HepG2 (cell line): ENCODE results near the gene DRAP1. TPM values are rescaled to one million over a fixed set of nuclear protein-coding genes. Genes with fewer than 3 reads are reported as not detected.

Experiments
- NCOA1 ChIP-seq: sonication (generic); formaldehyde crosslinking; IDR thresholded peaks from 2 replicates; pipeline ENCODE4 v1.9.0; 2021; ENCODE audit warnings: missing genetic modification reagents
- NR3C1 ChIP-seq: sonication (generic); formaldehyde crosslinking; IDR thresholded peaks from 2 replicates; pipeline ENCODE4 v1.4.0; 2020; ENCODE audit warnings: missing genetic modification reagents
- SSRP1 ChIP-seq: IDR thresholded peaks from 2 replicates; pipeline ENCODE4 v1.6.1; 2016; ENCODE audit warnings: control low read depth
- ZGPAT ChIP-seq: IDR thresholded peaks from 2 replicates; pipeline ENCODE4 v1.6.1; 2016; ENCODE audit warnings: mild to moderate bottlenecking
- ZNF160 ChIP-seq: sonication (generic); formaldehyde crosslinking; IDR thresholded peaks from 2 replicates; pipeline ENCODE4 v1.8.0; 2022; ENCODE audit warnings: mild to moderate bottlenecking, inconsistent platforms, missing genetic modification reagents
- ZNF234 ChIP-seq: sonication (generic); formaldehyde crosslinking; conservative IDR thresholded peaks from 2 replicates; pipeline ENCODE4 v1.5.1; 2020; ENCODE audit warnings: mild to moderate bottlenecking, missing genetic modification reagents
- ZNF337 ChIP-seq: sonication (generic); formaldehyde crosslinking; IDR thresholded peaks from 2 replicates; pipeline ENCODE4 v1.5.1; 2020; ENCODE audit warnings: missing genetic modification reagents, low read depth, mild to moderate bottlenecking, borderline replicate concordance
- ZNF34 ChIP-seq: sonication (generic); formaldehyde crosslinking; IDR thresholded peaks from 2 replicates; pipeline ENCODE4 v1.4.0; 2020; ENCODE audit warnings: mild to moderate bottlenecking, missing genetic modification reagents, borderline replicate concordance
- ZNF441 ChIP-seq: sonication (generic); formaldehyde crosslinking; IDR thresholded peaks from 2 replicates; pipeline ENCODE4 v1.7.0; 2021; ENCODE audit warnings: missing genetic modification reagents, borderline replicate concordance
- ZNF496 ChIP-seq: sonication (generic); formaldehyde crosslinking; IDR thresholded peaks from 2 replicates; pipeline ENCODE4 v1.8.1; 2023; ENCODE audit warnings: mild to moderate bottlenecking, moderate library complexity, missing genetic modification reagents; ENCODE audit not compliant: insufficient replicate concordance
- ZNF766 ChIP-seq: sonication (generic); formaldehyde crosslinking; IDR thresholded peaks from 2 replicates; pipeline ENCODE4 v1.5.0; 2020; ENCODE audit warnings: missing genetic modification reagents, borderline replicate concordance
- ZNF782 ChIP-seq: sonication (generic); formaldehyde crosslinking; IDR thresholded peaks from 2 replicates; pipeline ENCODE4 v1.4.0; 2020; ENCODE audit warnings: missing genetic modification reagents, mild to moderate bottlenecking, borderline replicate concordance
- ZNF891 ChIP-seq: sonication (generic); formaldehyde crosslinking; IDR thresholded peaks from 2 replicates; pipeline ENCODE4 v1.5.0; 2020; ENCODE audit warnings: mild to moderate bottlenecking, missing genetic modification reagents
- ZSCAN21 ChIP-seq: sonication (generic); formaldehyde crosslinking; IDR thresholded peaks from 2 replicates; pipeline ENCODE4 v1.8.0; 2022; ENCODE audit warnings: mild to moderate bottlenecking, missing genetic modification reagents, moderate library complexity, borderline replicate concordance
- polyA plus RNA-seq, 8 experiments: library from polyadenylated mRNA; depleted of rRNA in 3 of 8; stranded (reverse) in 7 of 8; unstranded in 1 of 8; fragments of >200 nt; fragmentation: Illumina TruSeq in 4 of 8; extraction: Trizol in 4 of 8; gene quantifications; 2 replicates each; pipeline versions ENCODE4 v1.2.1 to v1.2.3, GENCODE V29; 2011 to 2016; ENCODE audit warnings: low read depth in 4 of 8, missing spikeins in 1 of 8, mixed read lengths in 1 of 8; ENCODE audit not compliant: insufficient read depth in 1 of 8
- total RNA-seq, 5 experiments: library from RNA; depleted of rRNA; stranded (reverse); fragments of >200 nt; fragmentation: Illumina TruSeq; extraction: Trizol; gene quantifications; 2 replicates each; pipeline ENCODE4 v1.2.3, GENCODE V29; 2016; ENCODE audit warnings: low read depth in 1 of 5
- TF ChIP-seq, protein P1 (sequence below): sonication (generic); formaldehyde crosslinking; IDR thresholded peaks from 2 replicates; pipeline ENCODE4 v1.4.0; 2020; ENCODE audit warnings: missing genetic modification reagents
- TF ChIP-seq, protein P2 (sequence below): sonication (generic); formaldehyde crosslinking; IDR thresholded peaks from 2 replicates; pipeline ENCODE4 v1.5.0; 2020; ENCODE audit warnings: missing genetic modification reagents, mild to moderate bottlenecking, borderline replicate concordance
- TF ChIP-seq, protein P3 (sequence below): sonication (generic); formaldehyde crosslinking; IDR thresholded peaks from 2 replicates; pipeline ENCODE4 v1.8.1; 2023; ENCODE audit warnings: missing genetic modification reagents, inconsistent platforms, borderline replicate concordance

Gene DRAP1
- total and polyA plus RNA-seq, 2 of the 13 experiments (the other 11 are each of a cell fraction or from before 2014, with no cell fraction given) = 46.8 to 52.3 TPM

GRCh38 chr11:65890324-65891218 lies 28.7 kb upstream of the DRAP1 start, which contains the start of gene CCDC85B (continued):
- TF ChIP-seq, protein P1, sequence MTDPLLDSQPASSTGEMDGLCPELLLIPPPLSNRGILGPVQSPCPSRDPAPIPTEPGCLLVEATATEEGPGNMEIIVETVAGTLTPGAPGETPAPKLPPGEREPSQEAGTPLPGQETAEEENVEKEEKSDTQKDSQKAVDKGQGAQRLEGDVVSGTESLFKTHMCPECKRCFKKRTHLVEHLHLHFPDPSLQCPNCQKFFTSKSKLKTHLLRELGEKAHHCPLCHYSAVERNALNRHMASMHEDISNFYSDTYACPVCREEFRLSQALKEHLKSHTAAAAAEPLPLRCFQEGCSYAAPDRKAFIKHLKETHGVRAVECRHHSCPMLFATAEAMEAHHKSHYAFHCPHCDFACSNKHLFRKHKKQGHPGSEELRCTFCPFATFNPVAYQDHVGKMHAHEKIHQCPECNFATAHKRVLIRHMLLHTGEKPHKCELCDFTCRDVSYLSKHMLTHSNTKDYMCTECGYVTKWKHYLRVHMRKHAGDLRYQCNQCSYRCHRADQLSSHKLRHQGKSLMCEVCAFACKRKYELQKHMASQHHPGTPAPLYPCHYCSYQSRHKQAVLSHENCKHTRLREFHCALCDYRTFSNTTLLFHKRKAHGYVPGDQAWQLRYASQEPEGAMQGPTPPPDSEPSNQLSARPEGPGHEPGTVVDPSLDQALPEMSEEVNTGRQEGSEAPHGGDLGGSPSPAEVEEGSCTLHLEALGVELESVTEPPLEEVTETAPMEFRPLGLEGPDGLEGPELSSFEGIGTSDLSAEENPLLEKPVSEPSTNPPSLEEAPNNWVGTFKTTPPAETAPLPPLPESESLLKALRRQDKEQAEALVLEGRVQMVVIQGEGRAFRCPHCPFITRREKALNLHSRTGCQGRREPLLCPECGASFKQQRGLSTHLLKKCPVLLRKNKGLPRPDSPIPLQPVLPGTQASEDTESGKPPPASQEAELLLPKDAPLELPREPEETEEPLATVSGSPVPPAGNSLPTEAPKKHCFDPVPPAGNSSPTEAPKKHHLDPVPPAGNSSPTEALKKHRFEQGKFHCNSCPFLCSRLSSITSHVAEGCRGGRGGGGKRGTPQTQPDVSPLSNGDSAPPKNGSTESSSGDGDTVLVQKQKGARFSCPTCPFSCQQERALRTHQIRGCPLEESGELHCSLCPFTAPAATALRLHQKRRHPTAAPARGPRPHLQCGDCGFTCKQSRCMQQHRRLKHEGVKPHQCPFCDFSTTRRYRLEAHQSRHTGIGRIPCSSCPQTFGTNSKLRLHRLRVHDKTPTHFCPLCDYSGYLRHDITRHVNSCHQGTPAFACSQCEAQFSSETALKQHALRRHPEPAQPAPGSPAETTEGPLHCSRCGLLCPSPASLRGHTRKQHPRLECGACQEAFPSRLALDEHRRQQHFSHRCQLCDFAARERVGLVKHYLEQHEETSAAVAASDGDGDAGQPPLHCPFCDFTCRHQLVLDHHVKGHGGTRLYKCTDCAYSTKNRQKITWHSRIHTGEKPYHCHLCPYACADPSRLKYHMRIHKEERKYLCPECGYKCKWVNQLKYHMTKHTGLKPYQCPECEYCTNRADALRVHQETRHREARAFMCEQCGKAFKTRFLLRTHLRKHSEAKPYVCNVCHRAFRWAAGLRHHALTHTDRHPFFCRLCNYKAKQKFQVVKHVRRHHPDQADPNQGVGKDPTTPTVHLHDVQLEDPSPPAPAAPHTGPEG (CRISPR knock-in tag) = peak; percentile 83
- TF ChIP-seq ZNF34 (no peak; the same call in 1 of the 2 replicates), ZNF337 (CRISPR knock-in tag) (no peak), ZNF891 (CRISPR knock-in tag) (no peak; the same call in 1 of the 2 replicates), ZNF782 (no peak; the same call in 1 of the 2 replicates), ZNF234 (CRISPR knock-in tag) (no peak), NR3C1 (no peak), ZSCAN21 (CRISPR knock-in tag) (peak; percentile 83), SSRP1 (CRISPR knock-in tag) (no peak), ZNF766 (CRISPR knock-in tag) (peak; percentile 85; the same call in 1 of the 2 replicates), ZNF441 (CRISPR knock-in tag) (peak; percentile 83; the same call in 1 of the 2 replicates), ZNF160 (CRISPR knock-in tag) (peak; percentile 74; the same call in 1 of the 2 replicates), ZNF496 (no peak), ZGPAT (CRISPR knock-in tag) (no peak; the same call in 1 of the 2 replicates), NCOA1 (CRISPR knock-in tag) (0 out of 2 replicates have a peak, but pooled peaks have one; percentile 36)
- TF ChIP-seq, protein P2, sequence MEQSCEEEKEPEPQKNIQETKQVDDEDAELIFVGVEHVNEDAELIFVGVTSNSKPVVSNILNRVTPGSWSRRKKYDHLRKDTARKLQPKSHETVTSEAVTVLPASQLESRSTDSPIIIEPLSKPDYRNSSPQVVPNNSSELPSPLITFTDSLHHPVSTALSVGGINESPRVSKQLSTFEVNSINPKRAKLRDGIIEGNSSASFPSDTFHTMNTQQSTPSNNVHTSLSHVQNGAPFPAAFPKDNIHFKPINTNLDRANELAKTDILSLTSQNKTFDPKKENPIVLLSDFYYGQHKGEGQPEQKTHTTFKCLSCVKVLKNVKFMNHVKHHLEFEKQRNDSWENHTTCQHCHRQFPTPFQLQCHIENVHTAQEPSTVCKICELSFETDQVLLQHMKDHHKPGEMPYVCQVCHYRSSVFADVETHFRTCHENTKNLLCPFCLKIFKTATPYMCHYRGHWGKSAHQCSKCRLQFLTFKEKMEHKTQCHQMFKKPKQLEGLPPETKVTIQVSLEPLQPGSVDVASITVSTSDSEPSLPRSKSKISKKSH = 0 out of 2 replicates have a peak, but pooled peaks have one; percentile 25
- TF ChIP-seq, protein P3, sequence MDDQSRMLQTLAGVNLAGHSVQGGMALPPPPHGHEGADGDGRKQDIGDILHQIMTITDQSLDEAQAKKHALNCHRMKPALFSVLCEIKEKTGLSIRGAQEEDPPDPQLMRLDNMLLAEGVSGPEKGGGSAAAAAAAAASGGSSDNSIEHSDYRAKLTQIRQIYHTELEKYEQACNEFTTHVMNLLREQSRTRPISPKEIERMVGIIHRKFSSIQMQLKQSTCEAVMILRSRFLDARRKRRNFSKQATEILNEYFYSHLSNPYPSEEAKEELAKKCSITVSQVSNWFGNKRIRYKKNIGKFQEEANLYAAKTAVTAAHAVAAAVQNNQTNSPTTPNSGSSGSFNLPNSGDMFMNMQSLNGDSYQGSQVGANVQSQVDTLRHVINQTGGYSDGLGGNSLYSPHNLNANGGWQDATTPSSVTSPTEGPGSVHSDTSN (CRISPR knock-in tag) = 0 out of 2 replicates have a peak, but pooled peaks have one; percentile 23
